Fibroblast of skin of left biceps (primary cell): ENCODE results near the gene IPO8.
"Not testable (repeated sequence)": the region's sequence is repeated elsewhere in the genome, so short reads cannot be mapped to it uniquely, and the experiment has no call there.

Source experiments
- DNase-seq, 2 experiments: peaks; one replicate each; pipeline ENCODE4 v3.0.0-alpha.2; 2013; ENCODE audit warnings: low read depth in 2 of 2

IPO8 gene

DNA sequence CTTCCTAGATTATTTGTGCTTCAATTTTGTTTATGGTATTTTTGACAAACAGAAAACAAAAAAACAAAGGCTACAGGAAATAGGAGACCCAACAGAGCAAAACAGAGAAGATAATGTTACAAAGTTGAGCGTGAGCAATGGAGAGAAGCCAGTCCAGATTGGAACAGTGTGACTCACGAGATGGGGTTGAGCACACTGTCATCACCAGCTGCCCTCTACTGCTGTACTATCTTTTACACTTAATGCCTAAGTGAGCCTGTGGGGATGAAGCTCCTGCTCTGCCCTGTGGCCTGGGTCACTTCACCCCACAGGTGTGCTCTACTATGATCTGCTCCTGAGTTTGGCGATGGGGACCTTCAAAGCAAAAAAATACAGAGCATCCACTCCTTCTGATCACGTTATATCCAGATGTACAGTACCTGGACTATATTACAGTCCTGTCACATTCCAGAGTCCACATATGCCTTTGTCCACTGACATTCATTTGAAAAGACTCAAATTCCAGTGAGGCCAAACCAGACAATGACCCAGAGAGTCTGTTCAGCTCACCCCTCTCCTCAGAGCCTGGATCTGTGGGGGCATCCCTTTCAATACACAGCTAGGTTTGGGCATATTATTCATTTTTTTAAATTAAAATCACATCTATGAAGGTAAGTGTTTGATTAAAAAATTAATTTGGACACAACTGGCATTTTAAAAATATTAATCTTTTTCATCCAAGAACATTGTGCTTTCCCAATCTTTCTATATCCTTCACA is 4.4 kb downstream of the IPO8 start:
- peak; percentile 20 to 24 for DNase-seq

GRCh38 chr12:30687265-30687986 is 8.2 kb downstream of the IPO8 start:
- DNase-seq, result no peak

DNA sequence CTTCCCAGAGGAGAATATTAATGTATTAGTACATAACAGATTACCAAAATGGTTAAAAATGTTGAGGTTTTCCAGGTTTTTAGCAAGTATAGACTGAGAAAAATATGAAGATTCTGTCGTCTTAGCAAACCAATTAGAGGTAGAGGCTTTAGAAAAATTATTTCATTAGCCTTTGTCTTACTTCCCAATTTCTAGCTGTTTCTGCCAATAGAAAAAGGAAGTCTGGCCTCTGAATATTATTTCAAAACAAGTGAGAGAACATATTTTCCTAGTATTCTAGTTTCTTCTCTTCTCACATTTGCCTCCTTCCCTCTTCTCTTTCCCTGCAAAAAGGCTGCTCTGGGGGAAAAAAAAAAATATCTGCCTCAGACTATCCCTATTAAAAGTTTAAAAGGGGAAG is 16.4 kb downstream of the IPO8 start:
- no peak for DNase-seq

DNA sequence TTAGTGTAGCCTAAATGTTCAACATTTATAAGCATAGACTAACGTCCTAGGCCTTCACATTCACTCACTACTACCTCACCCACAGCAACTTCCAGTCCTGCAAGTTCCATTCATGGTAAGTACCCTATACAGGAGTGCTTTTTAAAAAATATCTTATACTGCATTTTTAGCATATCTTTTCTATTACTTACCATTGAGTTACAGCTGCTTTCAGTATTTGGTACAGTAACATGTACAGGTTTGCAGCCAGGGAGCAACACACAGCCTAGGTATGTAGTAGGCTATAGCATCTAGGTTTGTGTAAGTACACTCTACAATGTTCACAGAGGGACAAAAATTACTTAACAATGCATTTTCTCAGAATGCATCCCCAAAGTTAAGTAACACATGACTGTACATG is 17.4 kb downstream of the IPO8 start:
- no peak for DNase-seq

- no peak for DNase-seq
Measured at GRCh38 chr12:30661210-30661609, 34.5 kb downstream of the IPO8 start.

- DNase-seq, result no peak
Measured at GRCh38 chr12:30652034-30652696, 43.5 kb downstream of the IPO8 start.

DNA sequence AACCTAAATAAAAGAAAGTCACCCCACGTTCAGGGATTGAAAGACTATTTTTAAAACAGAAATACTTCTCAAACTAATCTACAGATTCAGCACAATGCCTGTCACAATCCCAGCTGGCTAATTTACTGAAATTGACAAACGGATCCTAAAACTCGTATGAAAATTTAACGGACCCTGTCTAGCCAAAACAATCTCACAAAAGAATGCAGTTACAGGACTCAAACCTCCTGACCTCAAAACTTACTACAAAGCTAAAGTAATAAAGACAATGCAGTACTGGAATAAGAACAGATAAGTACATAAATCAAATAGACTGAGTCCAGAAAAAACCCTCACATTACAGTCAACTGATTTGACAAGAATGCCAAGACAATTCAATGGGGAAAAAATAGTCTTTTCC is 48.8 kb downstream of the IPO8 start:
- no peak for DNase-seq

DNA sequence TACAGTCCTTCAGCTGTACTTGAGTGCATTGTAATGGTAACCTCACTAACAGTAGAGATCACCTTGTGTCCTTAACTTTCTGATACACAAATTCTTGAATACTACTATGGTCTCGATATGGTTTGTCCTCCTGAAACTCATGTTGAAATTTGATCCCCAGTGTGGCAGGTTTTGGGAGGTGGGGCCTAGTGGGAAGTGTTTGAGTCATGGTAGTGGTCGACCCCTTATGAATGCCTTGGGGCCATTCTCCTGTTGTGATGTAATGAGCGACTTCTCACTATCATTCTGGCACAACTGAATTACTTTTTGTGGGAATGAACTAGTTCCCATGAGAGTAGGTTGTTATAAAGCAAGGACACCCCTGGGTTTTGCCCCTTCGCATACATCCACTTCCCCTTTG is 52.3 kb downstream of the IPO8 start:
- DNase-seq, result no peak

- DNase-seq, result no peak
Measured at GRCh38 chr12:30640392-30640791, 55.3 kb downstream of the IPO8 start.

GRCh38 chr12:30635385-30635784 is 60.3 kb downstream of the IPO8 start:
- DNase-seq, result no peak

DNA sequence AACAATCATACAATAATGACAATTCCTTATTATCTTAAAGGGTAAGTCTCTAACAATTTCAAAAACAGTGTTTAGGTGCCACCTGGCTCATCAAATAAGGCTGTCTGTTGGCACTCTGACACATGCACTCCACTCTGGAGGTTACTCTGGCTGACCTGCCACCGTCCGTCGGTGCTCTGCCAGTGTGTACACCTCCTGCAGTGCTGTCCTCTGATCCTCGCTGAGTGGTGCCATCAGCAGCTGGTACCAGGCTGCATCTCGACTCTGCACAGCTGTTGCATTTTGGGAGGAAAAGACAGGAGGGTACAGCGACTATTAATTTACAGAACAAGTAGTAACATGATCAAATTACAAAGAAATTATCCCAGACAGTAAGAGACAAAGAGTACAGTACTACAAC is 63.9 kb downstream of the IPO8 start:
- no peak for DNase-seq

DNA sequence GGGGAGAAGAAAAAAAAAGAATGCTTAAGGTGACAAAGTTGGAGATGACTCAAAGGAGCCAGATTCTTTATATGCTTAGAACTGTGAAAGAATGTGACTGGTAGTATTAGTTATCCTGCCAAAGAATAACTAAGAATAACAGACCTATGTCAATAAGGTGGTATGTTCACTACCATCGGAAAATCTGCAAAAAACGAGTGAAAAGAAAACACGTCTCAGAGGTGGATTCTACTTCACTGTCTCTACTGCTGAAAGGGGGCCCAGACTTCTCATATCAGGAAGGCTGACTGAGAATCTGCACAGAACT is 64.7 kb downstream of the IPO8 start:
- DNase-seq, result no peak

- DNase-seq, result no peak
Measured at GRCh38 chr12:30630076-30630978, 65.3 kb downstream of the IPO8 start.

GRCh38 chr12:30626847-30627246 is 68.8 kb downstream of the IPO8 start:
- DNase-seq, result no peak

- DNase-seq, result no peak
Measured at GRCh38 chr12:30624009-30624408, 71.7 kb downstream of the IPO8 start.

DNA sequence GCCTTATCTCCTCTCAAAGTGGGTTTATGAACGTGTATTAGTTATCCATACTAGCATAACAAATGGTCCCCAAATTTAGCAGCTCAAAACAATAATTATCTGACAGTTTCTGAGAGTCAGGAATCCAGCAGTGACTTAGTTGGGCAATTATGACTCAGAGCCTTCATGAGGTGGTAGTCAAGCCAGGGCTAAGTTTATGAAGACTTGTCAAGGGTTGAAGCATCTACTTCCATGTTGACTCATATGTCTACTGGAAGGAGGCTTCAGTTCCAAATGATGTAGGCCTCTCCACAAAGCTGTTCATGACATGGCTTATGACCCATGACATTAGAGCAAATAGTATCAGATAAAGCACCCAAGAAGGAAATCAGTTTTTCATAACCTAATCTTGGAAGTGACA is 73.2 kb downstream of the IPO8 start:
- DNase-seq, result no peak

GRCh38 chr12:30621663-30622241 is 73.9 kb downstream of the IPO8 start:
- DNase-seq, result not testable (repeated sequence)

DNA sequence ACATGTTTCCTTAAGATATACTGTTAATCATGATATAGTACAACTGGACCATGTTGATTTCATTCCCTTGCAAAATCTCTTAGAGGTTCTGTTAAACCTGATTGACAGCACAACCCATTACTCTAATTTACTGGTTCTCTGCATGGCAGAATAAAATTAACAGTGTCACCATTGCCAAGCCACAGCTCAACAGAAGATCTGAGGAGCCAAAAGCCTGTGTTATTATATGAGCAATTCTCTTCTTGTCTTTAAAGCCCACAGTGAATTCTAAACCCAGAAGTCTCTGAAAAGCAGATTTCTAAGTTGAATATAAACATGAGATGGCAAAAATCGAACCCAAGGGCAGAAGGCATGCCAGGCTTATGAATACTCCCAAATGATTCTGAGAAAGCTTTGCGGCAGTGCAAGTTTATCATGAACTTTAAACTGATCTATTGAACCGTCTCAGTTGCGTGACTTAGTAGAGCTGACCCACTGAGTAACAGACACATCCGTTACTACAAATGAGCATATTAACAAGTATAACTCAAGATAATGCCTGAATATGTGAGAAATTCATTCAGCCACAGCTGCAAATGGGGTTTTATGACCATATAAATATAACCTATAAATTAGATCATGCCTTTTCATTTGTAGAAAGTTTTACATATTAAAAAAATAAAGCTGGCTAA is 78.2 kb downstream of the IPO8 start:
- no peak for DNase-seq

GRCh38 chr12:30614031-30614430 is 81.6 kb downstream of the IPO8 start:
- DNase-seq, result no peak

DNA sequence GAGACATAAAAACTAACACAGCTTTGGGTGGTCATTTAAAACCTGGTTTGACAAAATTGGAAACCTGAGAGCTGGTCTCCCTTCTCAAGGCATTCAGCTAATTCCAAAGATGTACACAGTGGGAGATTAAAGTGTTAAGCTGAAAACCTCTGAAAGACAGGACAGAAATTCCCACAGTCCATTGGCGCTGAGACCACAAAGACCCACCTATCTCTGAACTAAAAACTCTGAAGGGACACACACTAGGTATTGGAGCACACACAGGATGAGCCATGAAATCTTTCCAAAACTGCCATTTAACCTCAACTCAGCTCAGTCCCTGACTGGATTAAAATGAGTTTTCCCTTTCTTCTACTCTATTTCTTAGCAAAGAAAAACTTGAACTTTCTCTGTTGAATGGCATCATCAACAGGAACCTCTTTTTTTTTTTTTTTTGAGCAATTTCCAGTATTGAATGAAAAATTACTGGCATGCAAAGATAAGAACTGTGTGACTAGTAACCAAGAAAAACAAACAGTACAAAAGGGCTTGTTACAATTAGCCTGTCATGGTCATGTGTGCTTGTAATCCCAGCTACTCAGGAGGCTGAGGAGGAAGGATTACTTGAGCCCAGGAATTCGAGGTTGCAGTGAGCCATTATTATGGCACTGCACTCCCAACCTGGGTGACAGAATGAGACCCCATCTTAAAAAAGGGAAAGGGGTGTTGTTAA is 82.4 kb downstream of the IPO8 start:
- no peak for DNase-seq
